ENCODE data around the gene TMUB2. TPM values are rescaled to one million over a fixed set of nuclear protein-coding genes. Genes with fewer than 3 reads are reported as not detected.
A peak's percentile ranks its signal among the peaks of the same experiment; 100 is the strongest.

TMUB2 gene
- total and polyA plus RNA-seq, 2 experiments from 2014 or later: 41.6 to 45.0 TPM

- Histone ChIP-seq H3F3A (ENCODE audit: insufficient read depth) (peaks cover 44% of the 10 kb centered on the region), H3K9me2 (ENCODE audit: insufficient read depth) (no peaks in the 10 kb centered on the region), H3K9ac (peak overlapping the region; percentile 54), H3K4me3 (no peak overlapping the region), H3K9me3 (ENCODE audit: low read depth) (no peaks in the 10 kb centered on the region), H2AFZ (no peak overlapping the region), H3K27me3 (replicated peaks; ENCODE audit: insufficient read depth) (no peaks in the 10 kb centered on the region), H4K20me1 (ENCODE audit: insufficient read depth) (no peaks in the 10 kb centered on the region), H3K27ac (peak overlapping the region; percentile 33), H3K4me2 (ENCODE audit: unreplicated experiment) (peak overlapping the region; percentile 23), H3K79me2 (ENCODE audit: insufficient read depth) (peaks cover 8% of the 10 kb centered on the region), H3K36me3 (ENCODE audit: low read depth) (peaks cover 15% of the 10 kb centered on the region), H3K4me1 (ENCODE audit: insufficient read depth) (peaks cover 25% of the 10 kb centered on the region)
- in situ Hi-C loops (cut with MboI): loop anchor here (25.0 kb wide), 2 partner anchors 327 to 427 kb away; no protein-coding TSS in a partner anchor
- WGBS, 2 experiments (ENCODE audit: low coverage in 1 of 2, low lambda C conversion rate in 2 of 2, missing lambda C conversion rate in 2 of 2): 12 to 21% methylated on average over 47 to 62 of the region's 64 CpGs
- TF ChIP-seq EZH2phosphoT487 (IDR thresholded peaks at IDR 0.05; ENCODE audit: insufficient read depth, low read depth) (no peak), EZH2 (IDR thresholded peaks at IDR 0.05; ENCODE audit: insufficient read depth, poor library complexity, severe bottlenecking) (no peak)
- peak; percentile 95 for DNase-seq
Observed at GRCh38 chr17:44210342-44211192, 23.8 kb downstream of the TMUB2 start.

- Histone ChIP-seq H3K9me3 (ENCODE audit: low read depth) (no peaks in the 10 kb centered on the region), H2AFZ (no peak overlapping the region), H3K4me2 (ENCODE audit: unreplicated experiment) (no peak overlapping the region), H3K36me3 (ENCODE audit: low read depth) (peaks cover 24% of the 10 kb centered on the region), H3K9ac (no peak overlapping the region), H3F3A (ENCODE audit: insufficient read depth) (peaks cover 38% of the 10 kb centered on the region), H3K27me3 (replicated peaks; ENCODE audit: insufficient read depth) (no peaks in the 10 kb centered on the region), H3K79me2 (ENCODE audit: insufficient read depth) (peaks cover 18% of the 10 kb centered on the region), H3K9me2 (ENCODE audit: insufficient read depth) (no peaks in the 10 kb centered on the region), H4K20me1 (ENCODE audit: insufficient read depth) (no peaks in the 10 kb centered on the region), H3K4me3 (no peak overlapping the region), H3K4me1 (ENCODE audit: insufficient read depth) (peaks cover 25% of the 10 kb centered on the region), H3K27ac (peak overlapping the region; percentile 18; the same call in 1 of the 2 replicates)
- in situ Hi-C loops (cut with MboI): loop anchor here (25.0 kb wide), 2 partner anchors 326 to 426 kb away; no protein-coding TSS in a partner anchor
- WGBS, 2 experiments (ENCODE audit: low coverage in 1 of 2, low lambda C conversion rate in 2 of 2, missing lambda C conversion rate in 2 of 2): 92 to 94% methylated on average over 23 to 30 of the region's 30 CpGs
- no peak for TF ChIP-seq EZH2phosphoT487 (IDR thresholded peaks at IDR 0.05; ENCODE audit: insufficient read depth, low read depth)
- no peak for TF ChIP-seq EZH2 (IDR thresholded peaks at IDR 0.05; ENCODE audit: insufficient read depth, poor library complexity, severe bottlenecking)
- no peak for DNase-seq
Observed at GRCh38 chr17:44211281-44212265, 24.8 kb downstream of the TMUB2 start.

GRCh38 chr17:44212507-44213402 is 26.0 kb downstream of the TMUB2 start:
- Histone ChIP-seq H4K20me1 (ENCODE audit: insufficient read depth) (no peaks in the 10 kb centered on the region), H3K36me3 (ENCODE audit: low read depth) (peaks cover 24% of the 10 kb centered on the region), H3K4me3 (no peak overlapping the region), H3F3A (ENCODE audit: insufficient read depth) (peaks cover 38% of the 10 kb centered on the region), H3K27me3 (replicated peaks; ENCODE audit: insufficient read depth) (no peaks in the 10 kb centered on the region), H2AFZ (no peak overlapping the region), H3K79me2 (ENCODE audit: insufficient read depth) (peaks cover 30% of the 10 kb centered on the region), H3K9ac (no peak overlapping the region), H3K4me1 (ENCODE audit: insufficient read depth) (peaks cover 37% of the 10 kb centered on the region), H3K4me2 (ENCODE audit: unreplicated experiment) (no peak overlapping the region), H3K27ac (no peak overlapping the region), H3K9me3 (ENCODE audit: low read depth) (no peaks in the 10 kb centered on the region), H3K9me2 (ENCODE audit: insufficient read depth) (no peaks in the 10 kb centered on the region)
- TF ChIP-seq EZH2phosphoT487 (IDR thresholded peaks at IDR 0.05; ENCODE audit: insufficient read depth, low read depth) (no peak), EZH2 (IDR thresholded peaks at IDR 0.05; ENCODE audit: insufficient read depth, poor library complexity, severe bottlenecking) (no peak)
- 66 to 67% methylated on average over 20 to 29 of the region's 31 CpGs for WGBS, 2 experiments (ENCODE audit: low coverage in 1 of 2, low lambda C conversion rate in 2 of 2, missing lambda C conversion rate in 2 of 2)
- in situ Hi-C loops (cut with MboI): loop anchor here (25.0 kb wide), 2 partner anchors 325 to 425 kb away; no protein-coding TSS in a partner anchor
- DNase-seq: no peak
